NCI-H1417 treated with DMSO at 0.1 percent for 48 hours (cell line): ENCODE measurements around the gene TCIRG1.
"Not testable (repeated sequence)": the region's sequence is repeated elsewhere in the genome, so short reads cannot be mapped to it uniquely, and the experiment has no call there.

Source experiments
- DNase-seq: peaks from one replicate; lab custom pipeline; 2025; lab: John Stamatoyannopoulos, UW

TCIRG1 gene

GRCh38 chr11:68083517-68083916, 44.7 kb downstream of the TCIRG1 start:
- no peak for DNase-seq

GRCh38 chr11:68089679-68090078, 50.9 kb downstream of the TCIRG1 start:
- DNase-seq: no peak

- no peak for DNase-seq
These were observed 51.5 kb downstream of the TCIRG1 start for GRCh38 chr11:68090287-68090686.

- no peak for DNase-seq
These were observed 51.9 kb downstream of the TCIRG1 start for GRCh38 chr11:68090706-68091105.

- no peak for DNase-seq
These were observed 53.6 kb downstream of the TCIRG1 start for GRCh38 chr11:68092411-68092810.

- not testable (repeated sequence) for DNase-seq
These were observed 54.1 kb downstream of the TCIRG1 start for GRCh38 chr11:68092946-68093345.

GRCh38 chr11:68093565-68093964, 54.7 kb downstream of the TCIRG1 start:
- DNase-seq: no peak

GRCh38 chr11:68096962-68097361, 58.1 kb downstream of the TCIRG1 start:
- no peak for DNase-seq

- no peak for DNase-seq
These were observed 60.2 kb downstream of the TCIRG1 start for GRCh38 chr11:68099057-68099456.

GRCh38 chr11:68099474-68100405, 60.9 kb downstream of the TCIRG1 start:
- DNase-seq: no peak
